GM21529 (cell line): Measurements from ENCODE around the gene NPBWR2.
A peak's percentile ranks its signal among the peaks of the same experiment; 100 is the strongest.
"Not testable (repeated sequence)": the region's sequence is repeated elsewhere in the genome, so short reads cannot be mapped to it uniquely, and the experiment has no call there.

ENCODE experiments used
- ATAC-seq: cut with Tn5 transposase; IDR thresholded peaks from one replicate; pipeline ENCODE4 v1.9.1; 2021; ENCODE audit not compliant: unreplicated experiment

Gene NPBWR2

GRCh38 chr20:64090165-64090564, 17.2 kb downstream of the NPBWR2 start:
- ATAC-seq, result no peak

- not testable (repeated sequence) for ATAC-seq
Observed at GRCh38 chr20:64088586-64088985, 18.8 kb downstream of the NPBWR2 start.

DNA sequence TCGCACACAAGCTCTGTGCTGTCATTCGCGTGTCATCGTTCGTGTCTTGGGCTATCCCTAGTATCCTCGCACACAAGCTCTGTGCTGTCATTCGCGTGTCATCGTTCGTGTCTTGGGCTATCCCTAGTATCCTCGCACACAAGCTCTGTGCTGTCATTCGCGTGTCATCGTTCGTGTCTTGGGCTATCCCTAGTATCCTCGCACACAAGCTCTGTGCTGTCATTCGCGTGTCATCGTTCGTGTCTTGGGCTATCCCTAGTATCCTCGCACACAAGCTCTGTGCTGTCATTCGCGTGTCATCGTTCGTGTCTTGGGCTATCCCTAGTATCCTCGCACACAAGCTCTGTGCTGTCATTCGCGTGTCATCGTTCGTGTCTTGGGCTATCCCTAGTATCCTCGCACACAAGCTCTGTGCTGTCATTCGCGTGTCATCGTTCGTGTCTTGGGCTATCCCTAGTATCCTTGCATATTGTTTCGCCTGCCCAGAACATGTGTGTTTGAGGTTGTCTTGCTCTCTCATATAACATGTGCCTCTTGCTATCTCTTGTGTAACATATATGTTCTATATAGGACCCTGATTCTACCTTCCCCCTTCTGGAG, 20.0 kb downstream of the NPBWR2 start:
- not testable (repeated sequence) for ATAC-seq

DNA sequence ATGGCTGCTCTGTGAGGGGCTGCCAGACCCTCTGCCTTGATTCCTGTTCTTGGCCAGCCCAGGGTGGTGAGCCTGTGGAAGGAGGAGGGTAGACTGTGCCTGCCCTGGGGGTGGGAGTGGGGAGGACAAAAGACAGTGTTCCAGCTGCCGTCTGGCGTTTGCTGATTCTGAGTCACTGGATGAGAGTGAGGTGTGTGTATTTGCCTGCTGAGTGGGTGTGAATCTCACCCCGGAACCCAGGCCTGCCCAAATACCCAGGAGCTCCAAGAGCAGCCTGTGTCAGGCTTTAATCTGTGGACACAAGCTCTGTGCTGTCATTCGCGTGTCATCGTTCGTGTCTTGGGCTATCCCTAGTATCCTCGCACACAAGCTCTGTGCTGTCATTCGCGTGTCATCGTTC, 20.6 kb downstream of the NPBWR2 start:
- ATAC-seq, result no peak

DNA sequence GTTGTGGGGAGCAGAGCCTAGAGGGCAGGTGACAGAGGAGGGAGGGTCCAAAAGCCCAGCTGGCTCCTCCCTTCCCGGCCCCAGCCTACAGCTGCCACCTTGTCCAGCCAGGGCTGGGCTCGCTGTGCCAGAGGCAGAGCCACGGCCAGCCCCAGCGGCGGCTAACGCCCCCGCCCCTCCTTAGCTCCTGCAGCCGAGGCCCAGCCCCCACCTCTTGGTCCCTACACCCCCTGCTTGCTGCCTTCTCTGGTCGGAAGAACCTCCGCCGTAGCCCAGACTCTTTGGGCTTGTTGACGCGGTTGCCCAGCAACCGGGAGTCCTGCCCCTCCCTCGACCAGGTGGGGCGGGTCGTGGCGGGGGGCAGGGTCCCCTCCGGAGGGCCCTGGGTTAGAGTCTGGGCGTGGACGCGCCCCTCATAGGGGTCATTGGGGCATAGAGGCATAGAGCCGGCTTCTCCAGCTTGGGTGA, 22.6 kb downstream of the NPBWR2 start:
- no peak for ATAC-seq

DNA sequence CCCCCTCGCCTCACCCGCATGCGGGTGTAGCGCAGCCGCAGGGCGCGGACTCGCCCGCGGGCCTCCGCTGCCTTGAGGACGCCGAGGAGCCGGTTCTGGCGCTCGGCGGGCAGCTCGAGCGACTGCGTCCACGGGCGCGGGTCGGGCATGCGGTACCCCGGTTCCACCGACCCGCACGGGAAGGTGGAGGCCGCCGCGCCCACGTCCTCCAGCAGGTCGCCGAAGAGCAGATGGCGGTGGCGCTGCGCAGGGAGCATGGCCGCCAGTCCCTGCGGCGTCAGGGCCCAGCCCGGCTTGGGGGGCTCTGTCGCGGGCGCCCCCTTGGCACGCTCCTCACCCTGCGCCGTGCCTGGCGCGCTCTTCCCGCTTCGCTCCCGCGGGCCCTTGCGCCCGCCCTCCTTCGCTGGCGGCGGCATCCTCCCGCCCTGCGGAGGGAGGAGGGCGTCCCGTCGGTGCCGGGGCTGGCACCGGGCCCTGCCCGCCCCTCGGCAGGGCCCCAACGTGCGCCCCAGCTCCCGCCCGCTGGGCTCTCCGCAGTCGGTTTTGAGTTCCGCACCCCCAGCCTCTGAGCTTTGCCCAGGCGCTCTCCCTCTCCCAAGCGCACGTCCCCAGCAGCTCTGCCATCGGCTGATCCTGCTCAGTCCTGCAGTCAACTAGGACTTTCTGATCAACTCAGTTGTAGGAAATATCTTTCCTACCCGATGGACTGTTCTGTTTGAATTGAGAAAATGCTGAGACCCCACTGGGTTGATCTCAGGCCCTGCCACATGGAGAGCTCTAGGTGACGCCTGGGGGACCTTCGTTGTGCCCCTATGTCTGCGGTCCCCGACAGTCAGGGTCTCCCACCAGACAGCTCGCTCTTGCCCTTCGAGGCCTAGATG, 23.3 kb downstream of the NPBWR2 start, which contains the start of gene LKAAEAR1:
LKAAEAR1 (minus strand) TSS at position 595 of the 881 bp plus-strand sequence; CDS start at position 416, 179 bp downstream.
- ATAC-seq, result no peak

DNA sequence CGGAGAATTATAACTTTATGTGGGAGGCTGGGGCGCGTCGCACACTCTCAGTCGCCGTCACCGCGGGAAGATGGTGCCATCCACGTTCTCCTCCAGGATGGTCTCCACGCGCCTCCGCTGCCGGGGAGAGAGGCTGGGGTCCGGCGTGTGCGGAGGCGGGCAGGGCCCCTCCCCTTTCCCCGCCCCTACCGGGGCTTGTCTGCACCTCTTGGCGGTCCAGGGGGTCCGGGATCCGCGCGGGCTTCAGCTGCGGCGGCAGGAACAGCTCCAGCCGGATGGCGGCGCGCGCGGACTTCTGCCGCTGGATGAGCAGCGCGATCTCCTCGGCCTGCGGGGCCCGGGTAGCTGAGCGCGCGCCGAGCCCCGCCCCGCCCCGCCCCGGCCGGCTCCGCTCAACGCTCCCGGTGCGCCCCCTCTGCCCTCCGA, 24.0 kb downstream of the NPBWR2 start:
- no peak for ATAC-seq

DNA sequence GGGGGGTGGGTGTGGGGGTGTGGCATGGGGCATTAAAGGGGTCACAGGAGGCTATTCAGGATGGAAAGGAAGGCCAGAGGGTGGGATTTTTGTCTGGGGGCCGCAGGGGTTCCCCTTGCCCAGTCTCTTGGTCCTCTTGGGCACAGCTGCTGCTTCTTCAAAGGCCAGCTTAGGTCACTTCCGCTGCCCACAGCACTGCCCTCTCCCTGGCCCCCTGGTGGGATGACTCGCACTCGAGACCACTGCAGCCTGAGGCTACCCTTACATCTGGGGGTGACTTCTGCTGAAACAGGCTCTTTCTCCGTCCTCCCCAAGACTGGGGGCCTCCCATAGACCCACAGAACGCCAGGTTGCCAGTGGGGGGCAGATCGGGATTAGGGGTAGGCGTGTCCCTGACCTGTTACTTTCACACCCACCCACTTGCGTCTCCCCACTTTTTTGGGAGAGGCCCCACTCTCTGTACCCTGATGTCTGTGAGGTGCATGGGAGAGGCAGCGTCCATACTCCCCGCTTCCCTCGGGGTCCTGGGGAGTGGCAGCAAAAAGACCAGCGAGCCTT, 24.5 kb downstream of the NPBWR2 start:
- no peak for ATAC-seq

DNA sequence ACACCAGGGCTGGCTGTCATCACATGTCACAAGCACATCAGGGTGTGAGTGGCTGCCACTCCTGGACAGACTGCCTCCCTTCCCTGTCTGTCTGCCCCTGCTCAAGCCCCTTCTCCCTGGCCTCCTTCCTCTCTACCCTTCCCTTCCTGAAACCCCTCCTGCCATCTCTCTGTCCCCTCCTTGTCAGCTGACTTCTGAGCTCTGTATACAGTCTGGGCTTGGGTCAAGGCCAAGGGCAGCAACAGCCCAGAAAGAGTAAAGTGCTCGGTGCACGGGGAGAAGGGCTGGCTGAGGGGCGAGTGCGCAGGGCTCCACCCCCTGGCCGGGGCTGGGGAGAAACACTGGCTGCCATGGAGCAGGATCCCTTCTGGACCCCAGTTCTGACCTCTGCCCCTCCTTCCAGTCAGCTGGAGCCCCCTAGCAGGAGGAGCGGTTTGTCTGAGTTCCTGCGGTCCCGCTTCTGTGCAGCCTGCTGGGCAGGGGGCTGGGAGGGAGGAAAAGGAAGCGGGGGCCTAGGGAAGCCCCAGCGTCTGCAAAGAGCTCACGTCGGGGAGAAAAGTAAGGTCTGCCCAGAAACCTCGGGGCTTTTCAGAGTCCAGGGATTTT, 25.1 kb downstream of the NPBWR2 start:
- no peak for ATAC-seq

- ATAC-seq, result no peak
Observed at GRCh38 chr20:64081624-64081964, 25.8 kb downstream of the NPBWR2 start.

GRCh38 chr20:64080813-64081623, 26.3 kb downstream of the NPBWR2 start:
- no peak for ATAC-seq

GRCh38 chr20:64080013-64080812, 27.2 kb downstream of the NPBWR2 start, which contains the start of gene OPRL1:
Gene OPRL1 (plus strand): TSS chr20:64080082. CDS start chr20:64092721, 12,639 bp downstream.
- no peak for ATAC-seq

GRCh38 chr20:64079273-64080012, 27.9 kb downstream of the NPBWR2 start, which contains the start of gene RGS19:
Gene RGS19 (minus strand): TSS chr20:64079518. CDS start chr20:64076886, 2,632 bp downstream.
- peak; percentile 37 for ATAC-seq

- ATAC-seq, result no peak
Observed at GRCh38 chr20:64078934-64079272, 28.5 kb downstream of the NPBWR2 start.

GRCh38 chr20:64077876-64078551, 29.4 kb downstream of the NPBWR2 start:
- no peak for ATAC-seq

DNA sequence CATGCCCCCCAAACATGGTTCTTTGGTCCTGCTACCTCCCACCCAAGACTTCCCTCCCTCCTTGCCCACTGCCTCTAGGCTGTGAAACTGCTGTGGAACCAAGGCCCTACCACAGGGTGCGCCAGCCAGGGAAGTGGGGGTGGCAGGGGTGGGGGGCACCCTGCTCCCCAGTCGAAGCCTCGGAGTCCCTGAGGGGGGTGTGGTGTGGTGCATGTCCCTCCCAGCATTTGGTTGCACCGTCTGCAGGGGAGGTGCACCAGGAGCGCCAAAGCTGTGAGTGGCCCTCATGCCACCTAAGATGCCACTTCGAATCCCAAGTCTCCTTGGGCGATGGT, 29.9 kb downstream of the NPBWR2 start:
- no peak for ATAC-seq

DNA sequence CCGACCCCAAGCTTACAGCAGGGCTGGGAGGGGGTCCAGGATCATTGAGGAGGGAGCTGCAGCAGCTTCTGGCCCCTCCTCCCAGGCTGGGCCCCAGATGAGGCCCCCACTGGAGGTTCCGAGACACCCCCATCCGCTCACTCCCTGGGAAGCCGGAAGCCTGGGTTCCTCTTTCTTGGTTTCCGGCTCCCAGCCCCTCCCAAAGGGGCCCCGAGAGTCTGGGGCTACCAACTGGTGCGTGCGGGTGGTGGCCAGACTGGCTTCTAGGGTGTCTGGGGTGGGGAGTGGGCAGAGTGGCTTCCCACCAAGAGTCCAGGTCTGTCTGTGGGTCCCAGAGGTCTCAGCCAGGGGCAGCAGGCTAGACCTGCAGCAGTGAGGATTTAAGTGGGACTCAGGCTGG, 30.3 kb downstream of the NPBWR2 start:
- ATAC-seq, result peak; percentile 24
